NB4 (cell line): ENCODE data around the gene ZNF618.

Source experiments
- CTCF ChIP-seq: IDR thresholded peaks from one replicate; pipeline ENCODE4 v1.5.1; 2012; ENCODE audit warnings: low read depth, low read length
- MYC ChIP-seq: IDR thresholded peaks from 2 replicates; pipeline ENCODE4 v1.6.1; 2011; ENCODE audit warnings: low read depth, low read length
- POLR2A ChIP-seq: IDR thresholded peaks from 2 replicates; pipeline ENCODE4 v1.6.1; 2011; ENCODE audit warnings: mild to moderate bottlenecking; ENCODE audit not compliant: insufficient read length; ENCODE audit errors: extremely low read depth
- TF ChIP-seq, protein P1 (sequence below): IDR thresholded peaks from 2 replicates; pipeline ENCODE4 v1.6.1; 2011; ENCODE audit warnings: low read depth, low read length

DNA sequence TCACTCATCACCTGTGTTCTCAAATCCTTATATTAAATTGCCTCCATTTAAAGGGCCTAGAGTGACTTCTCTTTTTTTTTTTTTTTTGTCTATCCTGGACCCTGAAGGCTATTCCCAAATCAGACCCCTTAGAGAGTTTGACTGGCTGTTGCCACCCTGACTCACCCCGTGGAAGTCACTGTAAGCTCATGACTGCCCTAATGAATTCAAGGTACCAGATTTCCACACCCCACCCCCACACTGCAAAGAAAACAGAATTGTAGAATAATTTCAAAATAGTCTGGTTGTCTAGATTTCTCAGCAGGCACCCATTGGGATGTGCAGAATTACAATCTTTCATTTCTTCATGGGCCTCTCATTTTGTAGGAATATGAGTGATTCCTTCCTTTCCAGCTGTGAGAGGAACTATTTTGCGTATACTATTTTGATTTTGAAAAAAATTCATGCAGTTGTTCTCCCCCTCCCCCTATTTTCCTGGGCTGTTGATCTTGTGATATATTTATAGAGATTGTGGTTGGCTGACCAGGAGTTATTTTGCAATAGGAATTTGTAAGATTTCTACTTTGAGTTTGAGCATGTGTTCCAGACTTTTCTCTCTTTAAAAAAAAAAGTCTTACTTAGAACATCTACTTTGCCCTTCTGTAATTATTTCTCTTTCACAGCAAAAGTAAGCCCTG is 79.1 kb downstream of the ZNF618 start:
- TF ChIP-seq POLR2A (no peak), CTCF (no peak), MYC (no peak)
- TF ChIP-seq, protein P1, sequence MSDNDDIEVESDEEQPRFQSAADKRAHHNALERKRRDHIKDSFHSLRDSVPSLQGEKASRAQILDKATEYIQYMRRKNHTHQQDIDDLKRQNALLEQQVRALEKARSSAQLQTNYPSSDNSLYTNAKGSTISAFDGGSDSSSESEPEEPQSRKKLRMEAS, result no peak
